IgD-negative memory B cell (primary cell): ENCODE results near the gene MED31. TPM values are rescaled to one million over a fixed set of nuclear protein-coding genes. Genes with fewer than 3 reads are reported as not detected.

Source experiments
- H3K27ac Mint-ChIP-seq, 3 donors: one replicate each; pipeline ENCODE4 v1.8.0; 2020 to 2022; ENCODE audit warnings: mild to moderate bottlenecking in 3 of 3, mixed read lengths in 3 of 3, moderate library complexity in 1 of 3
- H3K27me3 Mint-ChIP-seq: one replicate; pipeline ENCODE4 v1.8.0; 2021; ENCODE audit warnings: mixed read lengths
- H3K36me3 Mint-ChIP-seq: one replicate; pipeline ENCODE4 v1.8.0; 2020; ENCODE audit warnings: mild to moderate bottlenecking, mixed read lengths
- H3K4me1 Mint-ChIP-seq, 3 donors: one replicate each; pipeline ENCODE4 v1.8.0; 2020 to 2022; ENCODE audit warnings: mixed read lengths in 3 of 3, mild to moderate bottlenecking in 1 of 3
- H3K4me3 Mint-ChIP-seq, 4 donors: one replicate each; pipeline ENCODE4 v1.8.0; 2020 to 2022; ENCODE audit warnings: mild to moderate bottlenecking in 4 of 4, mixed read lengths in 4 of 4, moderate library complexity in 3 of 4
- H3K9me3 Mint-ChIP-seq, 3 donors: one replicate each; pipeline ENCODE4 v1.8.0; 2020 to 2021; ENCODE audit warnings: mixed read lengths in 3 of 3, mild to moderate bottlenecking in 1 of 3
- polyA plus RNA-seq: library from polyadenylated mRNA; unstranded; fragments of 300-500 nt; fragmentation: Illumina TruSeq; gene quantifications from one replicate; pipeline ENCODE4 v1.2.3, GENCODE V29; 2021

The MED31 gene
- polyA plus RNA-seq, 1 donor from 2014 or later, result 33.3 TPM

DNA sequence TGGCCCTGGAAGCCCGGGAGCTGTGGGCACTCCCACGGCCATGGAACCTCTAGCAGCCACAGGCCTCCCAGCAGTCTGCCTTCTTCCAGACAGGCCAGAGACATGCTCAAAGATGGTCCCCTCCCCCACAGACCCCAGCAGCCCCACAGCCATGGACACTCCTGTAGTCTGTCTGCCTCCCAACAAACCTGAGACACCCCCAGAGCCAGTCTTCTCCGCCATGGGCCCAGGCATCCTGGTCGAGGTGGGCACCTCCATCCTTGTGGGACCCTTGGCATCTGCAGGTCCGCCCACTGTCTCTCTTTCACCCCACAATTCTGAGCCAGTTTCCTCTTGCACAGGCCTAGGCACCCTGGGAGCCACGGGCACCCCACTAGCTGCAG, 14.0 kb downstream of the MED31 start:
- peak overlapping the region in 1 of 4 donors; percentile 0 for H3K4me3 Mint-ChIP-seq
- peak overlapping the region in 1 of 3 donors; percentile 16 for H3K27ac Mint-ChIP-seq
- peaks cover 0 to 2% (median 0%) of the 10 kb centered on the region in 3 donors for H3K9me3 Mint-ChIP-seq
- peaks cover 7% of the 10 kb centered on the region for H3K36me3 Mint-ChIP-seq
- H3K4me1 Mint-ChIP-seq, result peaks cover 12 to 20% (median 17%) of the 10 kb centered on the region in 3 donors
- no peaks in the 10 kb centered on the region for H3K27me3 Mint-ChIP-seq

DNA sequence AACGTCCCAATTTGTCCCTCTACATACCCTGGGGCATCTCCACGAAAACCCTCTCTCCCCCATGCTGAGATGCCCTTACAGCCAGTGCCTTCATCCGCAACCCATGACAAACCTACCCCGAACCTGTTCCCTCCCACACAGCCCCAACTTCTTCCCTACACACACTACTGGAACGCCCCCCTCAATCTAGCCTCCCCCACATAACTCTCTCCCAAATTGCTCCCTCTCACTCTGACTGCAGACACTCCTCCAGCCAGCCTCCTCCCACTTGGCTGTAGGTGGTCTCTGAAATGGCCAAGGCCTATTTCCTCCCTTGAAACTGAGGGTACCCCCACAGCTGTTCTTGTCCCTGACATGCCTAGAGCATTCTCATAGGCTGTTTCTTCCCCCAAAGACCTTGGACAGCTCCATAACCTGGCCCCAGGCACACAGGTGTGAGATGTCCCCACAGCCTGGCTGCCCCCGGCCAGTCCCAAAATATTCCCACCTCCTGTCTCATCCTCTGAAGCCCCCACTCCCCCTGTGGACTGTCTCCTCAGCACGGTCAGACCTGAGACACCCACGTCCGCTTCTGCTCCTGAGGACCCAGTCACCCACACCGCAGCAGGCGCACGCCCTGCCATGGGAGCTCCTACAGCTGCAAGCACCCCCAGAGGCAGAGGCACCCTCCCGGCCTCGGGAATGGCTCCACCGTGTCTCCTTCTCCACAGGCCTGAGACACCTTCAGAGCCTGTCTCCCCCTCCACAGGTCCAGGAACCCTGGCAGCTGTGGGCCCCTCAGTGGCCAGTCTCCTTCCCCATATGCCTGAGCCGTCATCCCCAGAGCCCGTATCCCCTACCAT, 14.6 kb downstream of the MED31 start:
- Mint-ChIP-seq H3K9me3 (peaks cover 0 to 2% (median 0%) of the 10 kb centered on the region in 3 donors), H3K4me1 (peaks cover 8 to 19% (median 13%) of the 10 kb centered on the region in 3 donors), H3K4me3 (peak overlapping the region in 1 of 4 donors; percentile 0)

DNA sequence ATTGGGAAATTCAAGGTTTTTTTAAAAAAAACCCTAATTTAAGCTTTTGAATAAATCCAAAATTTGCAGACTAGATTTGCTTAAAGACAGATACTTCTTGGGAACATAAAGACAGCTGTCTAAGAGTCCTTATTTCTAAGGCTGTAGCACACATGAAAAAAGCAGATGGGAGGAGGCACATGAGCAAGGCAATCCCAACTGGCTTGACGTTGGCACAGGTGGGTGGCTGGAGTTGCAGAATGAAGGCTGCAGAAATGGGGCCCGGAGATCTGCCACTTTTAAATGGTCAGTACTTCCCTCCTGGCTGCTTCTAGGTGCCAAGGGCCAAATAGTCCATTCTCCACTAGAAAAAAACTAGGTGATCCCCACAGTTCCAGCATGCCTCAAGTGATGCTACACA, 15.3 kb downstream of the MED31 start:
- no peak overlapping the region for H3K27ac Mint-ChIP-seq
- peaks cover 0 to 2% (median 0%) of the 10 kb centered on the region in 3 donors for H3K9me3 Mint-ChIP-seq
- peak overlapping the region in 1 of 4 donors; percentile 0 for H3K4me3 Mint-ChIP-seq
- peaks cover 7 to 19% (median 9%) of the 10 kb centered on the region in 3 donors for H3K4me1 Mint-ChIP-seq
- H3K36me3 Mint-ChIP-seq, result peaks cover 15% of the 10 kb centered on the region
- H3K27me3 Mint-ChIP-seq, result no peaks in the 10 kb centered on the region

More for the DNA sequence above, 14.6 kb downstream of the MED31 start:
- peaks cover 10% of the 10 kb centered on the region for H3K36me3 Mint-ChIP-seq
- H3K27me3 Mint-ChIP-seq, result no peaks in the 10 kb centered on the region
- peak overlapping the region in 2 of 3 donors; percentile 16 to 35 for H3K27ac Mint-ChIP-seq

DNA sequence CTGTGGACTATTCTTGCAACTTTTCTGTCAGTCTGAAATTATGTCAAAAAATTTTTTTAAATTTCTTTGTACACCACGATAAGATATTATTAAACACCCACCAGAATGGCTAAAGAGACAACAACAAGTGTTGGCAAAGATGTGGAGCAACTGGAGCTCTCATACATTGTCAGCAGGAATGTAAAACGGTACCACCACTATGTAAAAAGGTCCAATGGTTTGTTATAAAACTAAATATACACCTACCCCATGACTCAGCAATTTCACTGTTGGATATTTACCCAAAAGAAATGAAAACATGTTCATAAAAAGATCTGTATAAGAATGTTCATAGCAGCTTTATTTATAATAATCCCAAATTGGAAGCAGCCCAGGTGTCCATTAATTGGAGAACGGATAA, 18.1 kb downstream of the MED31 start:
- Mint-ChIP-seq H3K27ac (no peak overlapping the region), H3K36me3 (peaks cover 19% of the 10 kb centered on the region)

DNA sequence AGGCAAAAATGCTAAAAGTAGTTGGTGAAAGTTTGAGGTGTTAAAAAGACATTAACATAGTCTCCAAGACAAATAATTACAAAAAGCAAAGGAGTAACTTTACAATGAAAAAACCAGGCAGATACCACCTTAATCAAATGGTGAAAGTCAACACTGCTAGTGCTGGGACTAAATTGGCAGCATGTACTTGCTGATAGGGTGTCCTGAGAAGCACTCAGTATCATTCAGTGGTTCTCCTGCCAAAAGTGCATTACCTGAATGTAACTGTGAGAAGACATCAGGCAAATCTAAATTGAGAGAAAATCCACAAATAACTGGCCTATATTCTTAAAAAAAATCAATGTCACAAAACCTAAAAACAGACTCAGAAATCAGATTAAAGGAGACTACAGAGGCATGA, 18.9 kb downstream of the MED31 start:
- no peak overlapping the region for H3K27ac Mint-ChIP-seq
- no peaks in the 10 kb centered on the region for H3K27me3 Mint-ChIP-seq
- no peak overlapping the region for H3K4me3 Mint-ChIP-seq
- H3K9me3 Mint-ChIP-seq, result peaks cover 0 to 2% (median 0%) of the 10 kb centered on the region in 3 donors
- peaks cover 19% of the 10 kb centered on the region for H3K36me3 Mint-ChIP-seq
- peaks cover 0 to 11% (median 2%) of the 10 kb centered on the region in 3 donors for H3K4me1 Mint-ChIP-seq

More for the DNA sequence above, 18.1 kb downstream of the MED31 start:
- peaks cover 0 to 11% (median 3%) of the 10 kb centered on the region in 3 donors for H3K4me1 Mint-ChIP-seq
- peaks cover 0 to 2% (median 0%) of the 10 kb centered on the region in 3 donors for H3K9me3 Mint-ChIP-seq
- no peaks in the 10 kb centered on the region for H3K27me3 Mint-ChIP-seq
- peak overlapping the region in 1 of 4 donors; percentile 42 for H3K4me3 Mint-ChIP-seq

DNA sequence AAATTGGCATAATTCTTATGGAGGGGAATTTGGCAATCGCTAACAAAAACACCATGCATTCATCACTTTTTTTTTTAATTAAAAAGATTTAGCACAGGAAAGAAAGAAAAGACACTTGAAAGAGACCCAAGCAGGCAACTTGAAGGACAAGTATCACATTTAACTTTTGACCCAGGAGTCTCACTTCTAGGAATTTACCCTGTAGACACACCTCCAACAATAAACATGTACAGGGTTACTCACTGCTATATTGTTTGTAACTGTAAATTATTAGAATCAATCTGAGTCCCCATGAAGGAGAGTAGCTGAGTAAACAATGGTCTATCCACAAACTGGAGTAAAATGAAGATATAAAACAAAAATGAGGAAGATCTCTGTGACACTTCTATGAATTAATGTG, 21.0 kb downstream of the MED31 start:
- Mint-ChIP-seq H3K27ac (no peak overlapping the region), H3K4me3 (no peak overlapping the region), H3K9me3 (peaks cover 0 to 2% (median 0%) of the 10 kb centered on the region in 3 donors), H3K4me1 (peaks cover 0 to 9% (median 2%) of the 10 kb centered on the region in 3 donors), H3K36me3 (peaks cover 19% of the 10 kb centered on the region), H3K27me3 (no peaks in the 10 kb centered on the region)

DNA sequence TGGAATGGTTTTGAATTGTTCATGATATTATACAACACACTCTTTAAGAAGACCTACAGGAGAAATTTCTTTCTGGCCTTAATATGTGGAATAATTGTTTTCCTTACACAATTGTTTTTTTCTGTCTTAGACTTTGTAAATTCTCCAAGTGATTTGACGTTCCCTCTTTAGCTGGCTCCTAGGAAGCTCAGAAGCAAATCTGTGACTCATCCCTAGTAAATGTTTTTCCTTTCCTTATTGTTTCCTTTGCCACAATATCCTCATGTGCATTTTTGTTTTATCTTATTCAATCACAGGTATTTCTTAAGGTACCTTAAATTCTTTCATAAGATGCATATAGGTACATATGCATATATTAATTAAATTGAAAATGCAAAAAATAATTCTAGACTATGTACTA, 24.4 kb downstream of the MED31 start:
- no peaks in the 10 kb centered on the region for H3K27me3 Mint-ChIP-seq
- H3K27ac Mint-ChIP-seq, result no peak overlapping the region

DNA sequence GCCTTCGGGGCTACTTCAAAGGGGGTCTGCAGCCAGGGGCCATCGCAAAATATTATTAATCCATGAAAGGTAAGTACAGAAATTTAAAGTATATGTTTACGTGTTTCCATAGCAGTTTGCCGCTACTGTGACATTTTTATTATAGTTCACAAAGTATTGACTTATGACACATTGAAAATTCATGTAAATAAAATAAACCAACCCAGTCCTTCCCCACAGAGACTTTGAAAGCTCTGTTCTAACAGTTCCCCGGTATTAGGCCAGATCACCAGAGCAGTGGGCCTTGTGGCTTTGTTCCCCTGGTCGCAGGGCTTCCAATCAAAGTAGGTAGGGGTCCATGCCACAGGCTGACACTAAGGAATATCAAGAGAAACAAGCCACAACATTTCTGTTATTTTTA, 24.8 kb downstream of the MED31 start:
- H3K4me1 Mint-ChIP-seq, result peaks cover 0 to 7% (median 2%) of the 10 kb centered on the region in 3 donors
- H3K27ac Mint-ChIP-seq, result no peak overlapping the region
- no peaks in the 10 kb centered on the region for H3K27me3 Mint-ChIP-seq
- no peak overlapping the region for H3K4me3 Mint-ChIP-seq
- no peaks in the 10 kb centered on the region for H3K9me3 Mint-ChIP-seq
- H3K36me3 Mint-ChIP-seq, result peaks cover 10% of the 10 kb centered on the region

More for the DNA sequence above, 24.4 kb downstream of the MED31 start:
- H3K9me3 Mint-ChIP-seq, result no peaks in the 10 kb centered on the region
- H3K4me3 Mint-ChIP-seq, result no peak overlapping the region
- peaks cover 10% of the 10 kb centered on the region for H3K36me3 Mint-ChIP-seq
- H3K4me1 Mint-ChIP-seq, result peaks cover 0 to 7% (median 2%) of the 10 kb centered on the region in 3 donors

DNA sequence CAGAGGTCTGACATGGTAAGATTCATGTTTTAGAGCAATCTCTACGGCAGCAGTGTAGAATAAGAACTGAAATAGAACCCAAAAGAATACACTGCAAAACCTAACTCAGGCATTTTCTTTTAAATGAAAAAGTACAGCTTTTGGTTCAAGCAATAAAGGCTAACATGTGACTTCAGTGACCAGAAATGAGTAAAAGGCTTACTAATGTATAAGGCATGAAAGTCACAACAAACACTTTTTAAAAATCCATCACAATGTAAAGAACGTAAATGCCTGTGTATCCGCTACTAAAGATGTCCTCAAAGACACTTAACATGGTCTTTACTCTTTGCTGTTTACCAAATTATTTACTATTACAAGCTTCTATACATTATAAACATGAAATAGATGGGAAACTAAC, 27.5 kb downstream of the MED31 start:
- H3K4me3 Mint-ChIP-seq, result no peak overlapping the region

DNA sequence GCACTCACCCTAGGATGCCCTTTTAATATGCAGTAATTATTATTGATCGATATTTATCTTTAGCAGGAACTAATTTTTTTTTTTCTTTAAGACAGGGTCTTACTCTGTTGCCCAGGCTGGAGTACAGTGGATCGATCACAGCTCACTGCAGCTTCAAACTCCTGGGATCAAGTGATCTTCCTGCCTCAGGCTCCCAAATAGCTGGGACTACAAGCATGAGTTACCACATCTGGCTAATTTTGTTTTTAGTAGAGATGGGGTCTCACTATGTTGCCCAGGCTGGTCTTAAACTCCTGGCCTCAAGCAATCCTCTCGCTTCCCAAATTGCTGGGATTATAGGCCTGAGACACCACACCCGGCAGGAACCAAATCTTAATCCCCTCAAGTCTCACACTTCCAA, 40.2 kb downstream of the MED31 start:
- no peak overlapping the region for H3K27ac Mint-ChIP-seq
- no peaks in the 10 kb centered on the region for H3K27me3 Mint-ChIP-seq
- no peaks in the 10 kb centered on the region for H3K4me1 Mint-ChIP-seq
- peaks cover 11% of the 10 kb centered on the region for H3K36me3 Mint-ChIP-seq
- H3K9me3 Mint-ChIP-seq, result no peaks in the 10 kb centered on the region
- no peak overlapping the region for H3K4me3 Mint-ChIP-seq

More for the DNA sequence above, 27.5 kb downstream of the MED31 start:
- Mint-ChIP-seq H3K27me3 (no peaks in the 10 kb centered on the region), H3K9me3 (no peaks in the 10 kb centered on the region), H3K4me1 (no peaks in the 10 kb centered on the region), H3K27ac (no peak overlapping the region), H3K36me3 (peaks cover 1% of the 10 kb centered on the region)

DNA sequence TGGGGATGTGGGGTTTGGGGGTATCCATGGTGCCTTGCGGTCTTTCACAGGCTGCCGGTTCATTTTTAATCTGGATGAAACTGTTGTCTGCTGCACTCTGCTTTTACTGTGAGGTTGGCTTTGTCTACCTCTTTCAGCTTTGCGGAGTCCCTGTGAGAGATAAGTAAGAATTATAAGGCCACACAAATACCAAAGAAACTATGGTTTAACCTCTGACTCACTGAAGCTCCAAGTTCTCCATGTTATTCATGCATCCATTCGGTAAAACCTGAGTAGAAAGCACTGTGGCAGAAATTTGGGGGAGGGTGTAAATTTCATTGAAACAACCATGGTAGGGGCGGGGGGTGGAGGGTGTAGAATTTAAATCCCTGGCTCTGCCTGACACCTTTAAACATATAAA, 41.4 kb downstream of the MED31 start:
- H3K27ac Mint-ChIP-seq, result no peak overlapping the region
- no peaks in the 10 kb centered on the region for H3K27me3 Mint-ChIP-seq
- peaks cover 0 to 2% (median 0%) of the 10 kb centered on the region in 3 donors for H3K4me1 Mint-ChIP-seq
- no peak overlapping the region for H3K4me3 Mint-ChIP-seq
- peaks cover 10% of the 10 kb centered on the region for H3K36me3 Mint-ChIP-seq
- H3K9me3 Mint-ChIP-seq, result no peaks in the 10 kb centered on the region

DNA sequence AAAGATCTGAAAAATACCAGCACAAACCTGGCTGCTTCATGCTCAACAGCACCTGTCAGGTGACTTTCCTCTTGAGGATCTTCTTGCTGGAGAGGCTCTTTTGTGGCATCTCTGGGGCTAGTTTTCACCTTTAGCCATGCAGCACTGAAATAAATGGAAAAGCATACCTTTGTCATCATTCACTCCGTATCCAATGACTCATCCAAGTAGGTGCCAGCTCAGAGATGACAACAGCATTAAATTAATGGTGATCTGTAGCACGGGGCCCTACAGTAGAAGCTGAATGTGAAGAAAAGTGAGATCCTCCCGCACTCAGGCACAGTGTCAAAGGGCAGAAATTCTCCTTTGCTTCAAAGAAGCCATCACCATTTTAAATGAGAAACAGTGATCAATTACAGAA, 43.1 kb downstream of the MED31 start:
- peaks cover 0 to 2% (median 0%) of the 10 kb centered on the region in 3 donors for H3K4me1 Mint-ChIP-seq
- H3K36me3 Mint-ChIP-seq, result peaks cover 10% of the 10 kb centered on the region
- no peaks in the 10 kb centered on the region for H3K9me3 Mint-ChIP-seq
- no peaks in the 10 kb centered on the region for H3K27me3 Mint-ChIP-seq
- H3K27ac Mint-ChIP-seq, result no peak overlapping the region
- no peak overlapping the region for H3K4me3 Mint-ChIP-seq

DNA sequence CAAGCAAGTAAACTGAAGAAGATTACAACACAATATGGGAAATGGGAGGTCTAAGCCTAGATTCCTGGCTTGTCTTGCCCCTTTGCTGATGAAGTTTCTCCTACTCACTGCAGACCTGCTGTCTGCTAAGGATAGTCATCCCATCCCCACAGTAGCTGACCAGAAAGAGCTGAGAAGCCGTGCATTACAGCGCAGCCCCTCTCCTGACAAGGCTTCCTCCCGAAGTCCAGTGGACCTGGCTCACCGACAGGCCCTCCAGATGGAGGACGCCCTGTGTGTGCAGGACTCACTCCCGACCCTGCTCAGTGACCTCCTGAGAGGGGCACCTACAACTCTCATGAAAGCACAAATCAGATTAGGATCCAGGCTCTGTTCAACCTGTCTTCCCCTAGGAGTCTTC, 46.3 kb downstream of the MED31 start:
- Mint-ChIP-seq H3K9me3 (no peaks in the 10 kb centered on the region), H3K4me1 (peaks cover 0 to 2% (median under 1%) of the 10 kb centered on the region in 3 donors), H3K36me3 (peaks cover 15% of the 10 kb centered on the region), H3K27ac (no peak overlapping the region), H3K27me3 (no peaks in the 10 kb centered on the region), H3K4me3 (no peak overlapping the region)

DNA sequence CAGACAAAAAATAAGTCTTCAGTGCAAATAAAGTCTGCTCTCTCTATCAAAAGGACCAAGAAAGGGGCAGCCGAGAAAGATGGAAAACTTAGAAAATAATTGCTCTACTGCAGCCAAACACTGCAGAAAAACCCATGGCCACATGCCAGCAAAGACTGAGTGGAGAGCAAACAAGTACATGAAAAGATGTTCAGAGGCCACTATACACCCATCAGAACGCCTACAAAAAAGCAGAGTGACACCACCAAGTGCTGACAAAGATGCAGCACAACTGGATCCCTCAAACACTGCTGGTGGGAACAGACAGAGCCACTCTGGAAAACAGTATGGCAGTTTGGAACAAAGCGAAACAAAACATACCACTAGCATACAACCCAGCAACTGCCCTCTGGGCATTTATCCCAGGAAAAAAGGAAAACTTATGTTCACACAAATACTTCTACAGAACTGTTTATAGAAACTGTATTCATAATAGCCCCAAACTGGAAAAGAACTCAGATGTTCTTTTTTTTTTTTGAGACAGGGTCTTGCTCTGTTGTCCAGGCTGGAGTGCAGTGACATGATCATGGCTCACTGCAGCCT, 47.6 kb downstream of the MED31 start:
- Mint-ChIP-seq H3K36me3 (peaks cover 13% of the 10 kb centered on the region), H3K27ac (no peak overlapping the region), H3K4me3 (no peak overlapping the region), H3K9me3 (no peaks in the 10 kb centered on the region), H3K4me1 (peaks cover 6 to 9% (median 8%) of the 10 kb centered on the region in 3 donors), H3K27me3 (no peaks in the 10 kb centered on the region)

DNA sequence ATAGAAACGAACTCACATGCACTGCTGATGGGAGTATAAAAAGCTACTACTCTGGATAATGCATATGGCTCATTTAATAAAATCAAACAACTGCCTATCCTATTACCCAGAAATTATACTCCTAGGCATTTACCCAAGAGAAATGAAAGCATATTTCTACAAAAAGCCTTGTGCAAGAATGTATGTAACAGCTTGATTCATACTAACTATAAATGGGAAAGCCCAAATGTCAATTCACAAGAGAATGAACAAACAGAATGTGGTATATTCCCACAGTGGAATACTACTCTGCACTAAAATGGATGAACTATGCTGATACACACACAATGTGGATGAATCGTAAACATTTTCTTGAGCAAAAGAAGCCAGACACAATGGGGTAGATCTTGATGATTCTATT, 49.3 kb downstream of the MED31 start:
- no peaks in the 10 kb centered on the region for H3K9me3 Mint-ChIP-seq
- no peak overlapping the region for H3K4me3 Mint-ChIP-seq
- H3K4me1 Mint-ChIP-seq, result peaks cover 6 to 9% (median 8%) of the 10 kb centered on the region in 3 donors
- no peaks in the 10 kb centered on the region for H3K27me3 Mint-ChIP-seq
- H3K36me3 Mint-ChIP-seq, result peaks cover 8% of the 10 kb centered on the region
- no peak overlapping the region for H3K27ac Mint-ChIP-seq
